Activated CD8-positive, alpha-beta T cell treated with anti-CD3 and anti-CD28 coated beads, Interleukin-2, amount 10 ng/mL, durations not matched to agents 7 days and 5 days (primary cell): ENCODE results near the gene RSPH1. TPM values are rescaled to one million over a fixed set of nuclear protein-coding genes. Genes with fewer than 3 reads are reported as not detected.
"Not testable (repeated sequence)": the region's sequence is repeated elsewhere in the genome, so short reads cannot be mapped to it uniquely, and the experiment has no call there.

Experiments used
- ATAC-seq: fragments of 150-1000 bp; cut with Tn5 transposase; one replicate; pipeline ENCODE4 v1.10.0; 2021; ENCODE audit warnings: moderate library complexity
- CTCF ChIA-PET: fragments of 350-600 bp; sonication (Branson Sonifier 250); formaldehyde crosslinking; loops from one replicate; lab custom pipeline; 2021; ENCODE audit warnings: antibody characterized with exemption; lab: Charles Lee
- POLR2A ChIA-PET: fragments of 350-600 bp; sonication (Branson Sonifier 250); formaldehyde crosslinking; loops from one replicate; lab custom pipeline; 2021; ENCODE audit warnings: antibody characterized with exemption; lab: Charles Lee
- DNase-seq: peaks from one replicate; pipeline ENCODE4 v3.0.0-alpha.2; 2020
- H3K27ac Mint-ChIP-seq: one replicate; pipeline ENCODE4 v1.8.0; 2021; ENCODE audit warnings: mild to moderate bottlenecking, mixed read lengths
- H3K27me3 Mint-ChIP-seq: one replicate; pipeline ENCODE4 v1.8.0; 2021; ENCODE audit warnings: low read depth, mixed read lengths
- H3K36me3 Mint-ChIP-seq: one replicate; pipeline ENCODE4 v1.8.0; 2021; ENCODE audit warnings: low read depth, mixed read lengths
- H3K4me1 Mint-ChIP-seq: one replicate; pipeline ENCODE4 v1.8.0; 2021; ENCODE audit warnings: low read depth, mixed read lengths
- H3K4me3 Mint-ChIP-seq: one replicate; pipeline ENCODE4 v1.8.0; 2021; ENCODE audit warnings: mild to moderate bottlenecking, mixed read lengths
- H3K9me3 Mint-ChIP-seq: one replicate; pipeline ENCODE4 v1.8.0; 2022; ENCODE audit warnings: mixed read lengths; ENCODE audit not compliant: insufficient read depth
- total RNA-seq, 2 experiments: library from RNA; stranded (reverse); gene quantifications; one replicate each; pipeline ENCODE4 v1.2.3, GENCODE V29; 2021

RSPH1 gene
- total RNA-seq, 2 experiments from 2014 or later: not detected

GRCh38 chr21:42471716-42472330 is 24.2 kb downstream of the RSPH1 start:
- no peak for DNase-seq

GRCh38 chr21:42471206-42471605 is 24.8 kb downstream of the RSPH1 start:
- H3K27ac Mint-ChIP-seq: no peak overlapping the region
- H3K36me3 Mint-ChIP-seq: no peaks in the 10 kb centered on the region
- ATAC-seq (no peak), DNase-seq (no peak)
- CTCF ChIA-PET: no interaction called here
- POLR2A ChIA-PET: no interaction called here
- H3K4me1 Mint-ChIP-seq: peaks cover 13% of the 10 kb centered on the region
- peaks cover 9% of the 10 kb centered on the region for H3K27me3 Mint-ChIP-seq
- no peaks in the 10 kb centered on the region for H3K9me3 Mint-ChIP-seq
- no peak overlapping the region for H3K4me3 Mint-ChIP-seq

More at GRCh38 chr21:42471716-42472330, 24.2 kb downstream of the RSPH1 start:
- no peak for ATAC-seq
- H3K27me3 Mint-ChIP-seq: peaks cover 9% of the 10 kb centered on the region
- H3K36me3 Mint-ChIP-seq: no peaks in the 10 kb centered on the region
- ChIA-PET CTCF (no interaction called here), POLR2A (no interaction called here)
- H3K4me1 Mint-ChIP-seq: peaks cover 9% of the 10 kb centered on the region
- no peak overlapping the region for H3K4me3 Mint-ChIP-seq
- no peaks in the 10 kb centered on the region for H3K9me3 Mint-ChIP-seq
- no peak overlapping the region for H3K27ac Mint-ChIP-seq

- H3K9me3 Mint-ChIP-seq, ATAC-seq, H3K4me3 Mint-ChIP-seq, H3K27me3 Mint-ChIP-seq, H3K36me3 Mint-ChIP-seq, CTCF ChIA-PET, H3K27ac Mint-ChIP-seq, POLR2A ChIA-PET, DNase-seq: not testable (repeated sequence)
- peaks cover 25% of the 10 kb centered on the region for H3K4me1 Mint-ChIP-seq
Observed at GRCh38 chr21:42469726-42470125, 26.3 kb downstream of the RSPH1 start.

GRCh38 chr21:42469272-42469671 is 26.8 kb downstream of the RSPH1 start:
- ATAC-seq (no peak), DNase-seq (no peak)
- ChIA-PET POLR2A (no interaction called here), CTCF (interaction anchor here (1.1 kb wide), 1 partner anchor 324 kb away, joined by 4 read pairs; no protein-coding TSS in a partner anchor)
- H3K27ac Mint-ChIP-seq: no peak overlapping the region
- H3K36me3 Mint-ChIP-seq: no peaks in the 10 kb centered on the region
- H3K4me3 Mint-ChIP-seq: no peak overlapping the region
- H3K4me1 Mint-ChIP-seq: peaks cover 30% of the 10 kb centered on the region
- H3K9me3 Mint-ChIP-seq: no peaks in the 10 kb centered on the region
- H3K27me3 Mint-ChIP-seq: peaks cover 6% of the 10 kb centered on the region

GRCh38 chr21:42468491-42469131 is 27.4 kb downstream of the RSPH1 start:
- Mint-ChIP-seq H3K36me3 (peaks cover 4% of the 10 kb centered on the region), H3K4me3 (no peak overlapping the region), H3K9me3 (peaks cover 6% of the 10 kb centered on the region), H3K27ac (no peak overlapping the region), H3K27me3 (peaks cover 4% of the 10 kb centered on the region), H3K4me1 (peaks cover 36% of the 10 kb centered on the region)
- DNase-seq (no peak), ATAC-seq (no peak)
- ChIA-PET CTCF (interaction anchor here (0.6 to 2.0 kb wide), 3 partner anchors 18 to 323 kb away, joined by 4 to 6 read pairs (median 4); no protein-coding TSS in a partner anchor), POLR2A (no interaction called here)

GRCh38 chr21:42467140-42467983 is 28.7 kb downstream of the RSPH1 start:
- Mint-ChIP-seq H3K4me1 (peaks cover 48% of the 10 kb centered on the region), H3K4me3 (no peak overlapping the region), H3K36me3 (peaks cover 4% of the 10 kb centered on the region), H3K27me3 (peaks cover 4% of the 10 kb centered on the region), H3K9me3 (peaks cover 7% of the 10 kb centered on the region), H3K27ac (no peak overlapping the region)
- CTCF ChIA-PET: interaction anchor here (0.7 to 2.0 kb wide), 22 partner anchors 10 to 246 kb away, joined by 3 to 56 read pairs (median 4); partner anchors contain the start of gene SLC37A1
- DNase-seq (peak; percentile 65), ATAC-seq (no peak)
- POLR2A ChIA-PET: interaction anchor here (0.6 to 1.0 kb wide), 4 partner anchors 12 to 338 kb away, joined by 3 to 4 read pairs (median 3); no protein-coding TSS in a partner anchor

GRCh38 chr21:42466700-42467099 is 29.3 kb downstream of the RSPH1 start:
- ATAC-seq (no peak), DNase-seq (no peak)
- Mint-ChIP-seq H3K36me3 (peaks cover 4% of the 10 kb centered on the region), H3K4me3 (no peak overlapping the region), H3K27ac (no peak overlapping the region), H3K4me1 (peaks cover 54% of the 10 kb centered on the region), H3K27me3 (peaks cover 4% of the 10 kb centered on the region), H3K9me3 (peaks cover 7% of the 10 kb centered on the region)
- ChIA-PET CTCF (interaction anchor here (0.7 to 2.0 kb wide), 21 partner anchors 10 to 246 kb away, joined by 3 to 56 read pairs (median 5); partner anchors contain the start of gene SLC37A1), POLR2A (interaction anchor here (0.6 to 1.0 kb wide), 3 partner anchors 12 to 321 kb away, joined by 3 read pairs; no protein-coding TSS in a partner anchor)

- POLR2A ChIA-PET: no interaction called here
Observed at GRCh38 chr21:42465803-42466127, 30.3 kb downstream of the RSPH1 start.

GRCh38 chr21:42465008-42465802 is 30.8 kb downstream of the RSPH1 start:
- POLR2A ChIA-PET: no interaction called here
- CTCF ChIA-PET: interaction anchor here (1.0 kb wide), 1 partner anchor 128 kb away, joined by 3 read pairs; no protein-coding TSS in a partner anchor

More at GRCh38 chr21:42465803-42466127, 30.3 kb downstream of the RSPH1 start:
- CTCF ChIA-PET: interaction anchor here (1.0 kb wide), 1 partner anchor 127 kb away, joined by 3 read pairs; no protein-coding TSS in a partner anchor
- H3K4me3 Mint-ChIP-seq: no peak overlapping the region
- no peak for ATAC-seq
- H3K36me3 Mint-ChIP-seq: peaks cover 4% of the 10 kb centered on the region
- peaks cover 64% of the 10 kb centered on the region for H3K4me1 Mint-ChIP-seq
- H3K27ac Mint-ChIP-seq: no peak overlapping the region
- H3K9me3 Mint-ChIP-seq: peaks cover 7% of the 10 kb centered on the region
- peaks cover 4% of the 10 kb centered on the region for H3K27me3 Mint-ChIP-seq
- DNase-seq: no peak

GRCh38 chr21:42463861-42464515 is 32.0 kb downstream of the RSPH1 start:
- peak overlapping the region; percentile 94 for H3K27ac Mint-ChIP-seq
- peak; percentile 54 for ATAC-seq
- H3K9me3 Mint-ChIP-seq: peaks cover 7% of the 10 kb centered on the region
- DNase-seq: peak; percentile 79
- H3K4me3 Mint-ChIP-seq: peak overlapping the region; percentile 52
- H3K4me1 Mint-ChIP-seq: peaks cover 75% of the 10 kb centered on the region
- ChIA-PET CTCF (no interaction called here), POLR2A (interaction anchor here (0.6 kb wide), 1 partner anchor 332 kb away, joined by 4 read pairs; no protein-coding TSS in a partner anchor)
- peaks cover 4% of the 10 kb centered on the region for H3K27me3 Mint-ChIP-seq
- H3K36me3 Mint-ChIP-seq: peaks cover 4% of the 10 kb centered on the region

More at GRCh38 chr21:42465008-42465802, 30.8 kb downstream of the RSPH1 start:
- peaks cover 4% of the 10 kb centered on the region for H3K27me3 Mint-ChIP-seq
- ATAC-seq (no peak), DNase-seq (no peak)
- H3K4me3 Mint-ChIP-seq: no peak overlapping the region
- H3K27ac Mint-ChIP-seq: peak overlapping the region; percentile 36
- H3K9me3 Mint-ChIP-seq: peaks cover 7% of the 10 kb centered on the region
- H3K4me1 Mint-ChIP-seq: peaks cover 69% of the 10 kb centered on the region
- peaks cover 4% of the 10 kb centered on the region for H3K36me3 Mint-ChIP-seq
